IPS-18c (cell line): ENCODE measurements around the gene GYPB.
"Not testable (repeated sequence)": the region's sequence is repeated elsewhere in the genome, so short reads cannot be mapped to it uniquely, and the experiment has no call there.

Experiments
- H3K4me3 ChIP-seq: 2 replicates; pipeline ENCODE4 v1.7.0; 2013; ENCODE audit warnings: low read depth, mild to moderate bottlenecking, low read length, moderate library complexity; ENCODE audit not compliant: insufficient read depth
- H3K9me3 ChIP-seq: one replicate; pipeline ENCODE4 v1.6.1; 2013; ENCODE audit warnings: mild to moderate bottlenecking, low read length, moderate library complexity; ENCODE audit not compliant: control insufficient read depth, insufficient read depth

GYPB gene

DNA sequence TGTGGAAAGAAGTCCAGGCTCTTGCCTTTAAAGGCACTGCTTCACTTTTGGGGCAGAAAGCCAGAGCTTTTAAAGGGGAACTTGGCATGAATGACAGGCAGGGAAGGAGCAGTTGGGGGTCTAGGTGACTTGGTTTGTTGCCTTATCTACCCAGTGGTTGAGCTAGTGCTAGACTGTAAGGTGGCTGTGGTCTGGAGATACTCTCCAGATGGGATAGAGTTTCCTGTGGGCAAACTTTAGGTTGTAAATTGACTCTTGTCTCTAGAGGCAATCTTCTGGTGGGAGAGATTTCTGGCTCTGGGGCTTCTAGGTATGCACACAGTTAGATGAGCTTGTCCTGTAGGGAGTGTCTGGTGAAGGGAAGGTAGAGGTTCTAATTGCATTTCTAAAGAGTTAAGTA is 43.7 kb downstream of the GYPB start:
- H3K4me3 ChIP-seq: not testable (repeated sequence)

DNA sequence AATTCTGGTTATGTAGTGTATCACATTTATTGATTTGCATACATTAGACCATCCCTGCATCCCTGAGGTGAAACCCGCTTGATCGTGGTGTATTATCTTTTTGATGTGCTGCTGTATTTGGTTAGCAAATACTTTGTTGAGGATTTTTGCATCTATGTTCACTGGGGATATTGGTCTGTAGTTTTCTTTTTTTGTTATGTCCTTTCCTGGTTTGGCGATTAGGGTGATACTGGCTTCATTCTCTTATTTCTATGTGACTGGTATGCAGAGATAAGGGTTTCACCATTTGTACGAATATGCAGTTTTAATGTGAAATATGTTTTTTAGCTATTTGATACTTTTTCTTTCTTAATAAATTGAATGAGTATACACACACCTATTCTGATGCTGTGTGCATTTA is 45.2 kb downstream of the GYPB start:
- H3K9me3 ChIP-seq, H3K4me3 ChIP-seq: not testable (repeated sequence)

More for the DNA sequence above, 43.7 kb downstream of the GYPB start:
- H3K9me3 ChIP-seq: not testable (repeated sequence)

DNA sequence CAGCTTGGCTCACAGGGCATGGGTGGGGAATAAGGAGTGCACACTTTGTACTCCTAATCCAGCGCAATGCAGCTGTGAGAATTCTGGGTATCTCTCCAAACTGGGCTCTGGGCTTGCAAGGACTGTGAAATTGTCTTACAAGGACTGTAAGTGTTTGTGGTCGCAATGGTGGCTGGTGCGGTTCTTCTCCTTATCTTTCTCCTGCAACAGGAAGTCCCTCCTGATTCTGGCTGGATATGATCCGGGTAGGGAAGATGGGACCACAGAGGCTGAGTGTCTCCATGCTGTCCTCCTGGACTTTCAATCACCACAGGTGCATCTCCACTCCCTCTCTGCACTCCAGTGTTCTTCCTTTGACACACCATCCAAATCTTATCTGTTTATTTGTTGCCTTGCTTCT is 58.1 kb downstream of the GYPB start:
- no peak overlapping the region for H3K4me3 ChIP-seq

DNA sequence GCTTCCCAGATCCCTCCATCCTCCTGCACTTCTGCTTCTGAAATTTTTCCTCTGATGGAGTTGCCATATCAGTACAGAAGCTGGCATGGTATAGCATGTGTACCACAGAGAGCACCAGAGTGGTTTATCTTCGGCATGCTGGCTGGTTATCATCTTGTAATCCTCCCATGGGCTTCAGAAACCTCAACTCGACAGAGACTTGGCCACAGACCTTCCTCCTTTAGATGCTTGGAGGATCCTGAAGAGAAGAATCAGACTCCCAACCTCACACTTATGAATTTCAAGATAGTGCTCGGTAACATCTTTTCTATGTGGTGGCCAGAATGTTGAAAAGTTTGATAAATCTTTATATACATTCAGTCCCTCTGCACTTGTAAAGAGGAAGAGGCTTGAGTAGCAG is 63.9 kb downstream of the GYPB start:
- not testable (repeated sequence) for H3K9me3 ChIP-seq, H3K4me3 ChIP-seq

More for the DNA sequence above, 58.1 kb downstream of the GYPB start:
- no peaks in the 10 kb centered on the region for H3K9me3 ChIP-seq

DNA sequence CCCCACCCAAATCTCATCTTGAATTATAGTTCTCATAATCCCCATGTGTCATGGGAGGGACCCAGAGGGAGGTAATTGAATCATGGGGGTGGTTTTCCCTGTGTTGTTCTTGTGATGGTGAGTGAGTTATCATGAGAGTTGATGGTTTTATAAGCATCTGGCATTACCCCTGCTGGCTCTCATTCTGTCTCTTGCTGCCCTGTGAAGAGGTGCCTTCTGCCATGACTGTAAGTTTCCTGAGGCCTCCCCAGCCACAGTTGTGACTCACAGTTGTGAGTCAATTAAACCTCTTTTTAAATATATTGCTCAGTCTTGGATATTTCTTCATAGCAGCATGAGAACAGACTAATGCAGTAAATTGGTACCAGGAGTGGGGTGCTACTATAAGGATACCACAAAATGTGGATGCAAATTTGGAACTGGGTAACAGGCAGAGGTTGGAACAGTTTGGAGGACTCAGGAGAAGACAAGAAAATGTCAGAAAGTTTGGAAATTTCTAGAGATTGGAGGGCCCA is 67.7 kb downstream of the GYPB start:
- H3K9me3 ChIP-seq, H3K4me3 ChIP-seq: not testable (repeated sequence)

DNA sequence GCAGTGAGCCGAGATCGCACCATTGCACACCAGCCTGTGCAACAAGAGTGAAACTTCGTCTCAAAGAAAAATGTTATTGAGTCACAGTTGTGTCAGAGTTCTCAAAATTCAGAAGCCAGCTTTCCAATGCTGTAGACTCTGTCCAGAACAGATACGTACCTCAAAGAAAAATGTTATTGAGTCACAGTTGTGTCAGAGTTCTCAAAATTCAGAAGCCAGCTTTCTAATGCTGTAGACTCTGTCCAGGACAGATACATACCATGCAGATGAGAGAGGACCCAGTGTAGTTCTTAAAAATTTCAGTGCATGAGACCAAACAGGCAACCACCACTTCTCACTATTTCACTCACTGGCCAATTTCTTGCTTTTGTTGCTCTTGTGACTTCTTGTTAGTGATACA is 68.2 kb downstream of the GYPB start:
- H3K9me3 ChIP-seq, H3K4me3 ChIP-seq: not testable (repeated sequence)

DNA sequence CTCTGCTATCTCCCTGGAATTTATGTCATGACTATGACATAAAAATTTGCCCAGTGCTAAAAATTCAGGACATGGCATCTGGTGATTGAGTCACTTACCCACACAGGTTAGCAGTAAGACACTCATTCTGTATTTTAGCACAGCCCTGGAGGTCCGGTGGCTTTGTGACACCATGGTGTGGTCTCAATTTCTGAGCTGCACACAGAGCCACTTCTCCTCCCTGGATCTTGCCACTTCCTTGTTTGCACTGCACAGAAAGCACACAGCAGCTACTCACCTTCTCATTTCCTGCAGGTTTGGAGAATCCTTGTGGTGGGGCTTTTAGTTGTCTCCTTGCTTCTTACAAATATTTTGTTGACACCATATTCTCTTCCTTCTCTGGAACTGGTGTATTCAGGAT is 69.0 kb downstream of the GYPB start:
- H3K4me3 ChIP-seq, H3K9me3 ChIP-seq: not testable (repeated sequence)

DNA sequence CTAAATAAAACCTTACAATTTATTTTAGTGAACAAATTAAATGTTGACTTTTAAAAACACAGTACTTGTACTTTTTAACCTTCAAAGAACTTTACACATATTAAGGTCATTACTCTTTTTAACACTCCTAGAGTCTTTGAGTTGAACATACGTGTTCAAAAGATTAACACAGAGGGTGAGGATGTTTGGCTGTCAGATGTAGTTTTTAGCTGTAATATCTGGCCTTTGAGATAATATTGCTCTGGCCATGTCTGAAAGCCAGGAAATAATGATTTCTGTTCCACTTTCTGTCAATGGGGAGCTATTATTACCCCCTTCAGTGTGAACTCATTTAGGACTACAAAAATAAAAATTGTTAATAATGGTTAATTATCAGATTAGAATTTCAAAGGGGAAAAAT is 71.7 kb downstream of the GYPB start:
- not testable (repeated sequence) for H3K4me3 ChIP-seq, H3K9me3 ChIP-seq
